Omental fat pad (tissue), 4 donors: ENCODE data around the gene SHOX. TPM values are rescaled to one million over a fixed set of nuclear protein-coding genes. Genes with fewer than 3 reads are reported as not detected.

Experiments
- ATAC-seq: fragments of 150-250 bp; one replicate; pipeline ENCODE4 v1.9.1; 2016; ENCODE audit warnings: mild to moderate bottlenecking, moderate library complexity; ENCODE audit not compliant: low FRiP score
- DNase-seq: peaks from one replicate; pipeline ENCODE4 v3.0.0-alpha.2; 2019; ENCODE audit warnings: low spot score
- total RNA-seq, 4 donors: library from RNA; depleted of rRNA; stranded (reverse); fragments of >200 nt; gene quantifications; one replicate each; pipeline ENCODE4 v1.1.0, GENCODE V29; 2016
- TF ChIP-seq, protein P1 (sequence below), 3 donors: fragments of 450-650 bp; IDR thresholded peaks; one replicate each; pipeline ENCODE4 v1.5.1; 2016 to 2017; ENCODE audit warnings: antibody characterized with exemption in 3 of 3, mild to moderate bottlenecking in 3 of 3, moderate library complexity in 2 of 3

SHOX gene
- total RNA-seq, 4 donors from 2014 or later, result 1.9 TPM; not detected in 3

DNA sequence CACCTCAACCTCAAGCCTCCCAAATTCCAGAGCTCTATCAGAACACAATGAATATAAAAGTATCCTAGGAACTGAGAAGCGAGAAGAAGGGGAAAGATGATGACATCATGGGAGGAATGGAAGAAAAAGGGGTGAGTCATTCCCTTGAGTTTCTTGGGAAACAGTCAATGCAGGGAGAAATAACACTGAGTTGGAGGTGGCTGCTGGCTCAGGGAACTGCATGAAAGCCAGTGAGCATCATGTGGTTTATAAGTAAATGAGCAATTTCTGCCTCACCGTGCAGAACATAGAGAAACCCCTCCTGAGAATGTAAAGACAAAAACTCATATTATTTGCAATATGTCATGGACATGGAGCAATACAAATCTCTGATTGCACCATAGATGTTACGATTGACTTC, 73.3 kb downstream of the SHOX start:
- ATAC-seq, result no peak
- TF ChIP-seq, protein P1, sequence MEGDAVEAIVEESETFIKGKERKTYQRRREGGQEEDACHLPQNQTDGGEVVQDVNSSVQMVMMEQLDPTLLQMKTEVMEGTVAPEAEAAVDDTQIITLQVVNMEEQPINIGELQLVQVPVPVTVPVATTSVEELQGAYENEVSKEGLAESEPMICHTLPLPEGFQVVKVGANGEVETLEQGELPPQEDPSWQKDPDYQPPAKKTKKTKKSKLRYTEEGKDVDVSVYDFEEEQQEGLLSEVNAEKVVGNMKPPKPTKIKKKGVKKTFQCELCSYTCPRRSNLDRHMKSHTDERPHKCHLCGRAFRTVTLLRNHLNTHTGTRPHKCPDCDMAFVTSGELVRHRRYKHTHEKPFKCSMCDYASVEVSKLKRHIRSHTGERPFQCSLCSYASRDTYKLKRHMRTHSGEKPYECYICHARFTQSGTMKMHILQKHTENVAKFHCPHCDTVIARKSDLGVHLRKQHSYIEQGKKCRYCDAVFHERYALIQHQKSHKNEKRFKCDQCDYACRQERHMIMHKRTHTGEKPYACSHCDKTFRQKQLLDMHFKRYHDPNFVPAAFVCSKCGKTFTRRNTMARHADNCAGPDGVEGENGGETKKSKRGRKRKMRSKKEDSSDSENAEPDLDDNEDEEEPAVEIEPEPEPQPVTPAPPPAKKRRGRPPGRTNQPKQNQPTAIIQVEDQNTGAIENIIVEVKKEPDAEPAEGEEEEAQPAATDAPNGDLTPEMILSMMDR (IDR thresholded peaks at IDR 0.05), result no peak

More for the DNA sequence above, 73.3 kb downstream of the SHOX start:
- DNase-seq, result no peak

Other genes with a start within 250 kb of the SHOX start
- gene PPP2R3B, start 243.9 kb upstream of the SHOX start, total RNA-seq, result 10 to 100 TPM in 1 of 4 donors, 1 to 10 TPM in 3; 4.5 to 12.0 (median 5.7) TPM